Upper lobe of right lung (tissue), 1 donor: ENCODE measurements around the gene SOS1. TPM values are rescaled to one million over a fixed set of nuclear protein-coding genes. Genes with fewer than 3 reads are reported as not detected.
"Not testable (repeated sequence)": the region's sequence is repeated elsewhere in the genome, so short reads cannot be mapped to it uniquely, and the experiment has no call there.

Experiments
- ATAC-seq: fragments of 200-7000 bp; cut with Tn5 transposase; one replicate; pipeline ENCODE4 v1.9.1; 2020; ENCODE audit warnings: mild to moderate bottlenecking, moderate library complexity
- DNase-seq: peaks from one replicate; pipeline ENCODE4 v3.0.0-alpha.2; 2020
- H3K27ac ChIP-seq: fragments of 200-600 bp; one replicate; pipeline ENCODE4 v1.8.0; 2022
- H3K27me3 ChIP-seq: fragments of 200-600 bp; one replicate; pipeline ENCODE4 v1.8.0; 2022; ENCODE audit warnings: mild to moderate bottlenecking
- H3K36me3 ChIP-seq: fragments of 200-600 bp; one replicate; pipeline ENCODE4 v1.8.0; 2022
- H3K4me1 ChIP-seq: fragments of 200-600 bp; one replicate; pipeline ENCODE4 v1.8.0; 2022
- H3K4me3 ChIP-seq: fragments of 200-600 bp; one replicate; pipeline ENCODE4 v1.8.0; 2022; ENCODE audit warnings: mild to moderate bottlenecking
- H3K9me3 ChIP-seq: fragments of 200-600 bp; one replicate; pipeline ENCODE4 v1.8.0; 2022
- CTCF ChIP-seq: fragments of 200-600 bp; IDR thresholded peaks from one replicate; pipeline ENCODE4 v1.8.0; 2022; ENCODE audit warnings: antibody characterized with exemption
- intact Hi-C: fragments of 100-400 bp; cut with DNase I; formaldehyde crosslinking; loops from one replicate; pipeline ENCODE4 v1.11.0; 2022
- total RNA-seq: library from RNA; stranded (reverse); fragmentation: NEBNext Ultra II Directional; extraction: Animal tissue kit (Norgen Biotek cat#: 25700); gene quantifications from one replicate; pipeline ENCODE4 v1.2.1, GENCODE V29; 2021
- donor health status: DM: no; HTN: yes; CAD: no; lungs with severe emphysema.

The SOS1 gene
- total RNA-seq, 1 donor from 2014 or later, result 37.0 TPM

GRCh38 chr2:39156846-39157245 lies 36.0 kb upstream of the SOS1 start:
- H3K36me3 ChIP-seq, result no peaks in the 10 kb centered on the region
- no peaks in the 10 kb centered on the region for H3K4me1 ChIP-seq

DNA sequence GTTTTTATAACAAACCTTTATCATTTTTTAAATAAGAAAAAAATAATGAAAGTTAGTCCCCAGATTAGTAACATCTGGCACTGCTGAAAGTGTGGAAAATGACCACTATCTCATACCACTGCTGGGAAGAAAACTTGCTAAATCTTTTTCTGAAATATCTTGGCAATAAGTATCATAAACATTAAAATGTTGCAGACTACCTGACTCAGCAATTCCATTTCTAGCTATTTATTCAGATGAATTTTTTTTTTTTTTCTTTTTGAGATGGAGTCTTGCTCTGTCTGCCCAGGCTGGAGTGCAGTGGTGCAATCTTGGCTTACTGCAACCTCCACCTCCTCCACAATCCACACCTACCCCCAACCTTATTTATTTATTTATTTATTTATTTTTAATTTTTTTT lies 35.3 kb upstream of the SOS1 start:
- H3K9me3 ChIP-seq, result no peaks in the 10 kb centered on the region
- H3K27ac ChIP-seq, result no peak overlapping the region
- H3K4me3 ChIP-seq, result no peak overlapping the region
- intact Hi-C loops, result no loop called here
- no peak for TF ChIP-seq CTCF
- no peaks in the 10 kb centered on the region for H3K4me1 ChIP-seq
- H3K27me3 ChIP-seq, result no peaks in the 10 kb centered on the region
- DNase-seq, result no peak
- no peak for ATAC-seq
- no peaks in the 10 kb centered on the region for H3K36me3 ChIP-seq

More at GRCh38 chr2:39156846-39157245, 36.0 kb upstream of the SOS1 start:
- DNase-seq (no peak), ATAC-seq (no peak)
- H3K27ac ChIP-seq, result no peak overlapping the region
- no peaks in the 10 kb centered on the region for H3K27me3 ChIP-seq
- no peaks in the 10 kb centered on the region for H3K9me3 ChIP-seq
- TF ChIP-seq CTCF, result no peak
- no peak overlapping the region for H3K4me3 ChIP-seq
- intact Hi-C loops, result no loop called here

GRCh38 chr2:39155573-39155972 lies 34.7 kb upstream of the SOS1 start:
- DNase-seq, H3K27ac ChIP-seq, H3K4me1 ChIP-seq, H3K36me3 ChIP-seq, H3K9me3 ChIP-seq, H3K27me3 ChIP-seq, intact Hi-C loops, ATAC-seq, H3K4me3 ChIP-seq: not testable (repeated sequence)

- H3K27ac ChIP-seq, result no peak overlapping the region
- no peak for TF ChIP-seq CTCF
These were observed 34.1 kb upstream of the SOS1 start for GRCh38 chr2:39154944-39155343.

GRCh38 chr2:39153312-39153711 lies 32.5 kb upstream of the SOS1 start:
- no peaks in the 10 kb centered on the region for H3K4me1 ChIP-seq
- H3K27me3 ChIP-seq, result no peaks in the 10 kb centered on the region
- intact Hi-C loops, result no loop called here
- ATAC-seq, result no peak
- no peaks in the 10 kb centered on the region for H3K36me3 ChIP-seq
- DNase-seq, result no peak
- H3K4me3 ChIP-seq, result no peak overlapping the region
- no peak for TF ChIP-seq CTCF
- no peaks in the 10 kb centered on the region for H3K9me3 ChIP-seq
- H3K27ac ChIP-seq, result no peak overlapping the region

More at GRCh38 chr2:39154944-39155343, 34.1 kb upstream of the SOS1 start:
- no peaks in the 10 kb centered on the region for H3K4me1 ChIP-seq
- H3K36me3 ChIP-seq, result no peaks in the 10 kb centered on the region
- no peak for DNase-seq
- H3K9me3 ChIP-seq, result no peaks in the 10 kb centered on the region
- H3K4me3 ChIP-seq, result no peak overlapping the region
- ATAC-seq, result no peak
- no peaks in the 10 kb centered on the region for H3K27me3 ChIP-seq
- intact Hi-C loops, result no loop called here

DNA sequence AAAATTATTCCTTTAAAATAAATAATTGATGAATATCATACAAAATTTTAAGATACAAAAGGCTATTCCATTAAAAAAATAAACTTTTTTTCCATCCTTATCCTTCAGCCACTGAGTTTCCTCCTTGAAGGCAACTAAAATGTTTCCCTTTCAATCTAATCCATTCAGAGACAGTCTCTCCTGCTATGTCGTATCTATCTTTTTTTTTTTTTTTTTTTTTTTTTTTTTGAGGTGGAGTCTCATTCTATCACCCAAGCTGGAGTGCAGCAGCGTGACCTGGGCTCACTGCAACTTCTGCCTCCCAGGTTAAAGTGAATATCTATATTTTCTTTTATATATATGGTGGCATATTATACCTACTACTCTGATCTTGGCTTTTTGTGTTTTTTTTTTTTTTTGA lies 31.7 kb upstream of the SOS1 start:
- intact Hi-C loops, result no loop called here
- ATAC-seq (no peak), DNase-seq (no peak)
- Histone ChIP-seq H3K36me3 (no peaks in the 10 kb centered on the region), H3K4me1 (no peaks in the 10 kb centered on the region), H3K27me3 (no peaks in the 10 kb centered on the region), H3K4me3 (no peak overlapping the region), H3K27ac (no peak overlapping the region), H3K9me3 (no peaks in the 10 kb centered on the region)
- TF ChIP-seq CTCF, result no peak
